Left lung (tissue), 14 donors: ENCODE results near the gene ZNF540. TPM values are rescaled to one million over a fixed set of nuclear protein-coding genes. Genes with fewer than 3 reads are reported as not detected.

ENCODE experiments used
- ATAC-seq: fragments of 200-7000 bp; cut with Tn5 transposase; one replicate; pipeline ENCODE4 v1.9.1; 2020; ENCODE audit warnings: moderate library complexity
- DNase-seq, 4 donors: peaks; one replicate each; pipeline ENCODE4 v3.0.0-alpha.2; 2013 to 2020
- H3K27ac ChIP-seq, 2 donors: fragments of 200-600 bp; sonication (generic) in 1 of 2; one replicate each; pipeline versions ENCODE4 v1.5.0 to v1.8.0; 2020 to 2021
- H3K27me3 ChIP-seq, 2 donors: fragments of 200-600 bp; sonication (generic) in 1 of 2; one replicate each; pipeline versions ENCODE4 v1.5.0 to v1.8.0; 2020 to 2021
- H3K36me3 ChIP-seq, 2 donors: fragments of 200-600 bp; sonication (generic) in 1 of 2; one replicate each; pipeline versions ENCODE4 v1.5.0 to v1.8.0; 2020 to 2021
- H3K4me1 ChIP-seq, 2 donors: fragments of 200-600 bp; one replicate each; pipeline ENCODE4 v1.8.0; 2021
- H3K4me3 ChIP-seq, 2 donors: fragments of 200-600 bp; sonication (generic) in 1 of 2; one replicate each; pipeline versions ENCODE4 v1.5.0 to v1.8.0; 2020 to 2021; ENCODE audit warnings: mild to moderate bottlenecking in 1 of 2
- H3K9me3 ChIP-seq, 2 donors: fragments of 200-600 bp; sonication (generic) in 1 of 2; one replicate each; pipeline versions ENCODE4 v1.5.0 to v1.8.0; 2020 to 2021
- CTCF ChIP-seq, 2 donors: fragments of 200-600 bp; sonication (generic) in 1 of 2; IDR thresholded peaks; one replicate each; pipeline versions ENCODE4 v1.5.0 to v1.8.0; 2021; ENCODE audit warnings: antibody characterized with exemption in 2 of 2
- intact Hi-C, 2 donors: fragments of 100-400 bp; cut with DNase I; formaldehyde crosslinking; loops; one replicate each; pipeline versions ENCODE4 v1.11.2 to v1.14.2; 2022
- long read RNA-seq, 12 donors: library from polyadenylated mRNA in 2 of 12; unstranded in 2 of 12; transcript quantifications; one replicate each; pipeline ENCODE4 v2.0.0 and lab custom pipeline, GENCODE V29; 2019 to 2026
- polyA plus RNA-seq, 6 donors: library from polyadenylated mRNA; unstranded; fragments of 120-200 nt; gene quantifications; one replicate each; pipeline ENCODE4 v1.2.1, GENCODE V29; 2013; ENCODE audit not compliant: insufficient read length in 6 of 6
- total RNA-seq, 2 donors: library from RNA; stranded (reverse); fragmentation: NEBNext Ultra II Directional; extraction: Animal tissue kit (Norgen Biotek cat#: 25700); gene quantifications; one replicate each; pipeline ENCODE4 v1.2.1, GENCODE V29; 2021
- donor health status: DM: no; HTN: yes; CAD: no.
- donor health status: DM: no; HTN: no; CAD: no.

ZNF540 gene
- total RNA-seq (1 to 10 TPM; 1.9 to 2.3 TPM), polyA plus RNA-seq (1 to 10 TPM; 5.1 to 8.7 (median 7.0) TPM)
- long read RNA-seq, donor 1, partial matches to known transcripts = 6 of 11 reads
- long read RNA-seq, donor 1, other reads (novel, unspliced or antisense) = 0 of 11 reads
- long read RNA-seq, donor 2 = 0 reads
- long read RNA-seq, donor 3, partial matches to known transcripts = 0 of 2 reads
- long read RNA-seq, donor 3, other reads (novel, unspliced or antisense) = 0 of 2 reads
- long read RNA-seq, donor 4 = 0 reads
- long read RNA-seq, donor 5, partial matches to known transcripts = 0 of 3 reads
- long read RNA-seq, donor 5, other reads (novel, unspliced or antisense) = 0 of 3 reads
- long read RNA-seq, donor 6, partial matches to known transcripts = 0 of 2 reads
- long read RNA-seq, donor 6, other reads (novel, unspliced or antisense) = 0 of 2 reads
- long read RNA-seq, donor 7 = 0 reads
- long read RNA-seq, donor 8 = 0 reads
- long read RNA-seq, donor 9, partial matches to known transcripts = 0 of 1 reads
- long read RNA-seq, donor 9, other reads (novel, unspliced or antisense) = 0 of 1 reads
- long read RNA-seq, donor 10 = 0 reads
- long read RNA-seq, donor 11 = 0 reads
- long read RNA-seq, donor 12, partial matches to known transcripts = 0 of 4 reads
- long read RNA-seq, donor 12, other reads (novel, unspliced or antisense) = 0 of 4 reads

DNA sequence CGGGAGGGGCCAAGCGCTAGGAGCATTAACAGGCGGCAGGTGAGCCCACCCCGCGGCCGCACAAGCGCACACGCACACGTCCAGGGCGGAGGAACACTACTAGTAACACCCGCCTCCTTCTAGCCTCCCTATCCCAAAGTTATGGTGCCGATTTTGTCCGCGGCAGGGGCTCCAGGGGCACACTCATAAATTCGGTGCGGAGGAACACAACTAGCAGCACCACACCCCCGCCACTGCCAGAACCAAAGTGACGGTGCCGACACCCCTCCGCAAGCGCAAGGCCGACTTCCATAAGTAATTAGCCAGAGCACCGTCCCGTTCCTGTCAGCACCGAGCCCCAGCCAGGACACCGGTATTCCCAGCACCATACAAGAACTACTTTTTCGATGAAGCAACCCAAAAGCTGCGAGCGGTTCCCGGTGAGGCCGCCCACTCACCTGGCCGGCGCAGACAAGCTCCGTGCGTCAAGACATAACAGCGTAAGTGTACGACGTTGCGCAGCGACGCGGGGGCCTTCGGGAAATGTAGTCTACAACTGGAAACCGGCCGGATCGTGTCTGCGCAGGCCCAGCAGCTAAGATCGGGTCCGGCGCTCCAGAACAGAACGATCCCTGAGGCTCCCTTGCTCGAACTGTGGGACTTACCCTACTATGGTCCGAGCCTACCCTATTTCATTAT lies at the start of gene ZNF540, which contains the start of gene ZNF571:
TSS of gene ZNF540 (plus strand) at position 573 of the 678 bp plus-strand sequence. CDS start 3,572 bp downstream, outside the sequence.
TSS of gene ZNF571 (minus strand) at position 489 of the 678 bp plus-strand sequence. CDS start 8,116 bp downstream, outside the sequence.
- intact Hi-C loops = no loop called here
- peak; percentile 95 to 97 (median 95) for DNase-seq
- peak; percentile 99 for ATAC-seq
- Histone ChIP-seq H3K27ac (peak within 1 kb of the TSS; percentile 83 to 90), H3K27me3 (no peaks in the 10 kb centered on the region), H3K36me3 (peaks cover 0 to 10% of the 10 kb centered on the region in 2 donors), H3K9me3 (peaks cover 0 to 15% of the 10 kb centered on the region in 2 donors), H3K4me1 (peaks cover 6 to 14% of the 10 kb centered on the region in 2 donors), H3K4me3 (peak within 1 kb of the TSS; percentile 66 to 79)
- no peak for TF ChIP-seq CTCF (IDR thresholded peaks at IDR 0.05)

DNA sequence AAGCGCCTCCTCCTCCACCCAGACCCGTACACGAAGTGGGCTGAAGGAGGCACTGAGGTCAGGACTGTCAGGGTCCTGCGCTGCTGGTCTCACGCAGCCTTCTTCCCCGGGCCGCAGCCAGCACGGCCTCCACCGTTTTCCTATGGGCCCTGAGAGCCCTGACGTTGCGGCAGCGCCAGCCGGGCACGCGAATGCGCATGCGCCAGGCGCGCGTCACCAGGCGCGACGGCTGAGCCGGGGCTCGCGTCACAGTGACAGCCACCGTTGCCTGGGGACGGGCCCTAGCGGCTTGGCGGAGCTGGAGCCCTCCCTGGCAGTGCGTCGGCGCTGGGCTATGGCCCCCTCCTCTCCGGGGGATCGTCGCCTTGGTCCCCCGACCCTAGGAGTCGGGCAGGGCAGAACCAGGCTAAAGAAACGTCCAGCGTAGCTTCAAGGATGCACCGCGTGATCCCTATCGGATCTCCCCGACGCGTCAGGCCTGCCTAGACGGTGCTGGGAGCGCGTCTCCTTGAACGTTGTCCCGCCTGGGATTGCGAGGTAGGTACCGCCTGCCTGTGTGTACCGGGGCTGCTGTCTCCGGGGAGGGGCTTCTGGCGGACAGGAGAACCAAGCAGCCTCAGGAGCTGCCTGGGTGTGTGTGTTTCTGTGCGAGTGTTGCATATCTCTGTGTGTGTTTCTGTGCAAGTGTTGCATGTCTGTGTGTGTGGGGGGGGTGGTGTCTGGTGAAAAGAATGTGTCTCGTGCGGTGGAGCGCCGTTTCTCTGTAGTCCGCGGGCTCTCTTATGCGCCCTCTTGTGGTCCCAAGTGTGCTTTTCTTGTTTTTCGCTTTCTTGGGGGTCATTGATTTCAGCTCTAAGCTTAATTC lies 43.3 kb upstream of the ZNF540 start:
- ATAC-seq (peak; percentile 69), DNase-seq (peak in 3 of 4 donors; percentile 61 to 82 (median 79))
- Histone ChIP-seq H3K27ac (peak overlapping the region in 1 of 2 donors; percentile 28), H3K4me3 (peak overlapping the region; percentile 15 to 43), H3K9me3 (peaks cover 0 to 11% of the 10 kb centered on the region in 2 donors), H3K27me3 (no peaks in the 10 kb centered on the region), H3K36me3 (peaks cover 0 to 7% of the 10 kb centered on the region in 2 donors), H3K4me1 (no peaks in the 10 kb centered on the region)
- intact Hi-C loops = no loop called here
- TF ChIP-seq CTCF (IDR thresholded peaks at IDR 0.05) = no peak

DNA sequence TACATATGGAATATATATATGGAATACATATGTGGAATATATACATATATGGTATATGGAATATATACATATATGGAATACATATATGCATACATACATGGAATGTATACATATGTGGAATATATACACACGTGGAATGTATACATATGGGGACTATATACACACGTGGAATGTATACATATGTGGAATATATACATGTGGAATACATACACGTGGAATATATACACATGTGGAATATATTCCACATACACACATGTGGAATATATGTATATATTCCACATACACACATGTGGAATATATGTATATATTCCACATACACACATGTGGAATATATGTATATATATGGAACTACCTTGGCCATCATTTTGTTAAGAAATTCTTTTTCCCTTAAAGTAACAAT lies 31.2 kb upstream of the ZNF540 start:
- peaks cover 0 to 38% of the 10 kb centered on the region in 2 donors for H3K9me3 ChIP-seq
- H3K27me3 ChIP-seq = no peaks in the 10 kb centered on the region
- no peak overlapping the region for H3K4me3 ChIP-seq
- intact Hi-C loops = no loop called here
- TF ChIP-seq CTCF (IDR thresholded peaks at IDR 0.05) = no peak
- DNase-seq (no peak), ATAC-seq (no peak)
- no peaks in the 10 kb centered on the region for H3K4me1 ChIP-seq
- H3K36me3 ChIP-seq = peaks cover 0 to 90% of the 10 kb centered on the region in 2 donors
- no peak overlapping the region for H3K27ac ChIP-seq

GRCh38 chr19:37564624-37565369 lies 29.9 kb upstream of the ZNF540 start:
- peaks cover 0 to 32% of the 10 kb centered on the region in 2 donors for H3K9me3 ChIP-seq
- intact Hi-C loops = no loop called here
- no peaks in the 10 kb centered on the region for H3K27me3 ChIP-seq
- H3K36me3 ChIP-seq = peaks cover 0 to 92% of the 10 kb centered on the region in 2 donors
- no peak overlapping the region for H3K27ac ChIP-seq
- no peak for DNase-seq
- TF ChIP-seq CTCF (IDR thresholded peaks at IDR 0.05) = no peak
- no peaks in the 10 kb centered on the region for H3K4me1 ChIP-seq
- H3K4me3 ChIP-seq = no peak overlapping the region
- ATAC-seq = no peak
